ENCODE results near the gene THADA.

Gene THADA

GRCh38 chr2:43186679-43187374 lies 409.0 kb downstream of the THADA start:
- Histone ChIP-seq H3K4me1 (ENCODE audit: control insufficient read depth, insufficient read depth, low read length) (peaks cover 57% of the 10 kb centered on the region), H3K4me3 (ENCODE audit: low read length) (no peak overlapping the region), H3K36me3 (ENCODE audit: control insufficient read depth, insufficient read depth, low read length) (no peaks in the 10 kb centered on the region), H3K27me3 (ENCODE audit: control insufficient read depth, insufficient read depth, low read length) (no peaks in the 10 kb centered on the region), H3K9ac (ENCODE audit: low read length) (peak overlapping the region; percentile 25), H3K9me3 (ENCODE audit: control insufficient read depth, low read length) (no peaks in the 10 kb centered on the region)

GRCh38 chr2:43186321-43186678 lies 409.5 kb downstream of the THADA start:
- peaks cover 57% of the 10 kb centered on the region for H3K4me1 ChIP-seq (ENCODE audit: control insufficient read depth, insufficient read depth, low read length)
- no peaks in the 10 kb centered on the region for H3K27me3 ChIP-seq (ENCODE audit: control insufficient read depth, insufficient read depth, low read length)
- H3K4me3 ChIP-seq (ENCODE audit: low read length) = no peak overlapping the region
- H3K9me3 ChIP-seq (ENCODE audit: control insufficient read depth, low read length) = no peaks in the 10 kb centered on the region
- no peaks in the 10 kb centered on the region for H3K36me3 ChIP-seq (ENCODE audit: control insufficient read depth, insufficient read depth, low read length)
- peak overlapping the region; percentile 25 for H3K9ac ChIP-seq (ENCODE audit: low read length)

- no peaks in the 10 kb centered on the region for H3K27me3 ChIP-seq (ENCODE audit: control insufficient read depth, insufficient read depth, low read length)
- no peaks in the 10 kb centered on the region for H3K9me3 ChIP-seq (ENCODE audit: control insufficient read depth, low read length)
- H3K4me1 ChIP-seq (ENCODE audit: control insufficient read depth, insufficient read depth, low read length) = peaks cover 60% of the 10 kb centered on the region
- H3K36me3 ChIP-seq (ENCODE audit: control insufficient read depth, insufficient read depth, low read length) = no peaks in the 10 kb centered on the region
- no peak overlapping the region for H3K9ac ChIP-seq (ENCODE audit: low read length)
- H3K4me3 ChIP-seq (ENCODE audit: low read length) = no peak overlapping the region
These were observed 410.7 kb downstream of the THADA start for GRCh38 chr2:43185146-43185545.

- peaks cover 63% of the 10 kb centered on the region for H3K4me1 ChIP-seq (ENCODE audit: control insufficient read depth, insufficient read depth, low read length)
- H3K4me3 ChIP-seq (ENCODE audit: low read length) = no peak overlapping the region
- H3K36me3 ChIP-seq (ENCODE audit: control insufficient read depth, insufficient read depth, low read length) = no peaks in the 10 kb centered on the region
- H3K27me3 ChIP-seq (ENCODE audit: control insufficient read depth, insufficient read depth, low read length) = no peaks in the 10 kb centered on the region
- H3K9ac ChIP-seq (ENCODE audit: low read length) = no peak overlapping the region
- H3K9me3 ChIP-seq (ENCODE audit: control insufficient read depth, low read length) = no peaks in the 10 kb centered on the region
These were observed 411.4 kb downstream of the THADA start for GRCh38 chr2:43184339-43184895.

- no peaks in the 10 kb centered on the region for H3K36me3 ChIP-seq (ENCODE audit: control insufficient read depth, insufficient read depth, low read length)
These were observed 412.1 kb downstream of the THADA start for GRCh38 chr2:43183743-43184142.

GRCh38 chr2:43180897-43181296 lies 414.9 kb downstream of the THADA start:
- no peaks in the 10 kb centered on the region for H3K9me3 ChIP-seq (ENCODE audit: control insufficient read depth, low read length)
- no peaks in the 10 kb centered on the region for H3K36me3 ChIP-seq (ENCODE audit: control insufficient read depth, insufficient read depth, low read length)
- H3K9ac ChIP-seq (ENCODE audit: low read length) = peak overlapping the region; percentile 25
- H3K4me1 ChIP-seq (ENCODE audit: control insufficient read depth, insufficient read depth, low read length) = peaks cover 80% of the 10 kb centered on the region
- no peaks in the 10 kb centered on the region for H3K27me3 ChIP-seq (ENCODE audit: control insufficient read depth, insufficient read depth, low read length)
- no peak overlapping the region for H3K4me3 ChIP-seq (ENCODE audit: low read length)

More at GRCh38 chr2:43183743-43184142, 412.1 kb downstream of the THADA start:
- Histone ChIP-seq H3K4me3 (ENCODE audit: low read length) (no peak overlapping the region), H3K4me1 (ENCODE audit: control insufficient read depth, insufficient read depth, low read length) (peaks cover 69% of the 10 kb centered on the region), H3K27me3 (ENCODE audit: control insufficient read depth, insufficient read depth, low read length) (no peaks in the 10 kb centered on the region), H3K9me3 (ENCODE audit: control insufficient read depth, low read length) (no peaks in the 10 kb centered on the region), H3K9ac (ENCODE audit: low read length) (no peak overlapping the region)
